ENCODE data around the gene INSC.

Gene INSC

GRCh38 chr11:15150507-15150906, 35.8 kb downstream of the INSC start:
- no peak for DNase-seq

- DNase-seq = no peak
Observed at GRCh38 chr11:15153231-15153630, 38.5 kb downstream of the INSC start.

GRCh38 chr11:15157181-15157580, 42.5 kb downstream of the INSC start:
- no peak for DNase-seq

- DNase-seq = no peak
Observed at GRCh38 chr11:15157606-15158137, 42.9 kb downstream of the INSC start.

- DNase-seq = no peak
Observed at GRCh38 chr11:15158351-15159015, 43.8 kb downstream of the INSC start.

- no peak for DNase-seq
Observed at GRCh38 chr11:15159085-15159484, 44.4 kb downstream of the INSC start.

GRCh38 chr11:15161790-15162189, 47.1 kb downstream of the INSC start:
- DNase-seq = no peak

- no peak for DNase-seq
Observed at GRCh38 chr11:15163136-15163535, 48.4 kb downstream of the INSC start.

GRCh38 chr11:15166204-15166603, 51.5 kb downstream of the INSC start:
- no peak for DNase-seq

GRCh38 chr11:15169815-15170551, 55.3 kb downstream of the INSC start:
- DNase-seq = no peak

GRCh38 chr11:15170698-15171097, 56.0 kb downstream of the INSC start:
- DNase-seq = no peak

GRCh38 chr11:15171956-15172355, 57.2 kb downstream of the INSC start:
- no peak for DNase-seq

- no peak for DNase-seq
Observed at GRCh38 chr11:15175831-15176230, 61.1 kb downstream of the INSC start.

- no peak for DNase-seq
Observed at GRCh38 chr11:15176646-15177163, 62.0 kb downstream of the INSC start.

- DNase-seq = no peak
Observed at GRCh38 chr11:15177491-15177890, 62.8 kb downstream of the INSC start.

- DNase-seq = no peak
Observed at GRCh38 chr11:15178214-15178613, 63.5 kb downstream of the INSC start.

GRCh38 chr11:15179167-15179566, 64.4 kb downstream of the INSC start:
- DNase-seq = no peak

- no peak for DNase-seq
Observed at GRCh38 chr11:15180212-15180792, 65.6 kb downstream of the INSC start.

GRCh38 chr11:15182372-15182771, 67.6 kb downstream of the INSC start:
- DNase-seq = no peak

GRCh38 chr11:15185021-15185420, 70.3 kb downstream of the INSC start:
- no peak for DNase-seq

- DNase-seq = no peak
Observed at GRCh38 chr11:15186146-15186545, 71.4 kb downstream of the INSC start.

- DNase-seq = no peak
Observed at GRCh38 chr11:15189189-15189588, 74.5 kb downstream of the INSC start.

GRCh38 chr11:15189641-15190365, 75.1 kb downstream of the INSC start:
- DNase-seq = no peak

All from activated CD4-positive, alpha-beta T cell treated with anti-CD3 and anti-CD28 coated beads for 1 hour (primary cell).